ENCODE data around the gene FASTK. TPM values are rescaled to one million over a fixed set of nuclear protein-coding genes. Genes with fewer than 3 reads are reported as not detected.

FASTK gene
- total and polyA plus RNA-seq, 2 experiments from 2014 or later = 109 to 145 TPM

DNA sequence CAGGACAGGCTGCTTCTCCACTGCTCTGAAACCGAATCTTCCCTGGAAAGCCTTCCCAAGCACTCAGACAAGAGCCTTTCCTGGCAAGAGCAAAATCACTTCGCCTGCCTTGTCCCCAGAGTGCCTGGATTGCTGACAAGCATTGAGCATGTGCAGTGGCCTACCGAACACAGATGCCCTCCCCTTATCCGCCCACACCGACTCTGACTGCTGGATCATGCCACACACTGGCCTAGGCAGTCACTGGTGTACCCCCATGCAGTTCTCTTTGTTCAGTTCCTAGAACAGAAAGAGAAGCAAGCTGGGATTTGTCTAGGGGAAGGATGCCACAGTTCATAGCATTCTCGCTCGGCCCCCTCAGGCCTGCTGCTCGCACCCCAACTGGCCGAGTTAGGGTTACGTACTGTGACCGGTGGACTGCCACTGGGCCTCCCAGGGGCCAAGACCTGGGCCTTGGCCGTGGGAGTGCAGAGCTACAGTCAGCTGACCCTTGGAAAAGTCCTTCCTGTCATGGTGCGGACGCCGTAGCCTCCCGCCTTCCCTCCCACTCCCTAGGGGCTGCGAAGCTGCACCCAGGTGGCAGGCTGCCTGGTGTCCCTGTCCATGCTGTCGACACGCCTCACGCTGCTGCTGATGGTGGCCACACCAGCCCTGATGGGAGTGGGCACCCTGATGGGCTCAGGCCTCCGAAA, 45.4 kb downstream of the FASTK start:
- Histone ChIP-seq H4K20me1 (ENCODE audit: insufficient read depth) (no peaks in the 10 kb centered on the region), H3K27ac (no peak overlapping the region), H3K4me3 (no peak overlapping the region), H3K9me2 (ENCODE audit: insufficient read depth) (no peaks in the 10 kb centered on the region), H2AFZ (no peak overlapping the region), H3K27me3 (replicated peaks; ENCODE audit: insufficient read depth) (no peaks in the 10 kb centered on the region), H3F3A (ENCODE audit: insufficient read depth) (peaks cover 12% of the 10 kb centered on the region), H3K79me2 (ENCODE audit: insufficient read depth) (peaks cover 12% of the 10 kb centered on the region; the same call in 1 of the 2 replicates), H3K9ac (no peak overlapping the region), H3K4me1 (ENCODE audit: insufficient read depth) (peaks cover 18% of the 10 kb centered on the region), H3K36me3 (ENCODE audit: low read depth) (no peaks in the 10 kb centered on the region), H3K9me3 (ENCODE audit: low read depth) (no peaks in the 10 kb centered on the region), H3K4me2 (ENCODE audit: unreplicated experiment) (no peak overlapping the region)
- no peak for DNase-seq
- no peak for TF ChIP-seq EZH2phosphoT487 (IDR thresholded peaks at IDR 0.05; ENCODE audit: insufficient read depth, low read depth)
- no peak for TF ChIP-seq EZH2 (IDR thresholded peaks at IDR 0.05; ENCODE audit: insufficient read depth, poor library complexity, severe bottlenecking)
- in situ Hi-C loops (cut with MboI) = no loop called here
- 80 to 84% methylated on average over 21 of the region's 21 CpGs for WGBS, 2 experiments (ENCODE audit: low coverage in 1 of 2, low lambda C conversion rate in 2 of 2, missing lambda C conversion rate in 2 of 2)

DNA sequence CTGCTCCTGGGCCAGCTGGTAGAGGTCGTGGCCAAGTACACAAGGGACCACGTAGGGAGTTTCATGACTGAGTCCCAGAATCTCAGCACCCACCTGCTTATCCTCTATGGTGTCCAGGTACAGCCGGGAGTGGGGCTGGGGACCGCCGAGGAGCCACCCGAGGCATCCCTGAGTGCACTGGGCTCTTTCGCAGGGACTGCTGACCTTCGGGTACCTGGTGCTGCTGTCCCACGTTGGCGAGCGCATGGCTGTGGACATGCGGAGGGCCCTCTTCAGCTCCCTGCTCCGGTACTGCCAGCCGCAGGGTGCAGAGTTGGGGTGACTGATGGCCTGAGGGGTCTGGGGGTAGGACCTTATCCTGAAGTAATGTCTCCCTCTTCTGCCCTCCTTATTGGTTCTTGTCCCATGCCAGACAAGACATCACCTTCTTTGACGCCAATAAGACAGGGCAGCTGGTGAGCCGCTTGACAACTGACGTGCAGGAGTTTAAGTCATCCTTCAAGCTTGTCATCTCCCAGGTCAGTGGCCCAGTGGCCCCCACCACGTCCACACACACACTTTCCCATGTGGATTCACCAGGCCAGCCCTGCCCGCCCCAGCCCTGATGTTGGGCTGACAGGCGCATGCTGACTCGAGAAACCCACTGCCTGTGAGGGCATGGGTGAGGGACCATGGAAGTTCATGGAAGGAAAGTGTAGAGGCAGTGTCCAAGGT, 46.1 kb downstream of the FASTK start:
- H3K36me3 ChIP-seq (ENCODE audit: low read depth) = no peaks in the 10 kb centered on the region
- peaks cover 16% of the 10 kb centered on the region for H3K4me1 ChIP-seq (ENCODE audit: insufficient read depth)
- H3K4me2 ChIP-seq (ENCODE audit: unreplicated experiment) = no peak overlapping the region
- H3K9me3 ChIP-seq (ENCODE audit: low read depth) = no peaks in the 10 kb centered on the region
- no peak overlapping the region for H2AFZ ChIP-seq
- no peaks in the 10 kb centered on the region for H3K27me3 ChIP-seq (replicated peaks; ENCODE audit: insufficient read depth)
- peaks cover 19% of the 10 kb centered on the region for H3K79me2 ChIP-seq (ENCODE audit: insufficient read depth)
- no peaks in the 10 kb centered on the region for H3K9me2 ChIP-seq (ENCODE audit: insufficient read depth)
- 88% methylated on average over 21 of the region's 21 CpGs for WGBS, 2 experiments (ENCODE audit: low coverage in 1 of 2, low lambda C conversion rate in 2 of 2, missing lambda C conversion rate in 2 of 2)
- H3F3A ChIP-seq (ENCODE audit: insufficient read depth) = peaks cover 12% of the 10 kb centered on the region
- H3K9ac ChIP-seq = no peak overlapping the region
- TF ChIP-seq EZH2phosphoT487 (IDR thresholded peaks at IDR 0.05; ENCODE audit: insufficient read depth, low read depth) (no peak), EZH2 (IDR thresholded peaks at IDR 0.05; ENCODE audit: insufficient read depth, poor library complexity, severe bottlenecking) (no peak)
- no peak for DNase-seq
- no peaks in the 10 kb centered on the region for H4K20me1 ChIP-seq (ENCODE audit: insufficient read depth)
- in situ Hi-C loops (cut with MboI) = no loop called here
- no peak overlapping the region for H3K4me3 ChIP-seq
- H3K27ac ChIP-seq = no peak overlapping the region

GRCh38 chr7:151033864-151034249, 46.8 kb downstream of the FASTK start:
- H3K4me3 ChIP-seq = no peak overlapping the region
- H3F3A ChIP-seq (ENCODE audit: insufficient read depth) = peaks cover 12% of the 10 kb centered on the region
- H3K27me3 ChIP-seq (replicated peaks; ENCODE audit: insufficient read depth) = no peaks in the 10 kb centered on the region
- H2AFZ ChIP-seq = no peak overlapping the region
- H3K79me2 ChIP-seq (ENCODE audit: insufficient read depth) = peaks cover 26% of the 10 kb centered on the region
- H3K9ac ChIP-seq = no peak overlapping the region
- no peaks in the 10 kb centered on the region for H3K9me2 ChIP-seq (ENCODE audit: insufficient read depth)
- TF ChIP-seq EZH2phosphoT487 (IDR thresholded peaks at IDR 0.05; ENCODE audit: insufficient read depth, low read depth) = no peak
- no peak for TF ChIP-seq EZH2 (IDR thresholded peaks at IDR 0.05; ENCODE audit: insufficient read depth, poor library complexity, severe bottlenecking)
- no peak overlapping the region for H3K27ac ChIP-seq
- H4K20me1 ChIP-seq (ENCODE audit: insufficient read depth) = no peaks in the 10 kb centered on the region
- H3K36me3 ChIP-seq (ENCODE audit: low read depth) = no peaks in the 10 kb centered on the region
- in situ Hi-C loops (cut with MboI) = no loop called here
- no peaks in the 10 kb centered on the region for H3K9me3 ChIP-seq (ENCODE audit: low read depth)
- H3K4me2 ChIP-seq (ENCODE audit: unreplicated experiment) = no peak overlapping the region
- H3K4me1 ChIP-seq (ENCODE audit: insufficient read depth) = peaks cover 16% of the 10 kb centered on the region
- 89 to 92% methylated on average over 5 of the region's 5 CpGs for WGBS, 2 experiments (ENCODE audit: low coverage in 1 of 2, low lambda C conversion rate in 2 of 2, missing lambda C conversion rate in 2 of 2)
- DNase-seq = no peak

DNA sequence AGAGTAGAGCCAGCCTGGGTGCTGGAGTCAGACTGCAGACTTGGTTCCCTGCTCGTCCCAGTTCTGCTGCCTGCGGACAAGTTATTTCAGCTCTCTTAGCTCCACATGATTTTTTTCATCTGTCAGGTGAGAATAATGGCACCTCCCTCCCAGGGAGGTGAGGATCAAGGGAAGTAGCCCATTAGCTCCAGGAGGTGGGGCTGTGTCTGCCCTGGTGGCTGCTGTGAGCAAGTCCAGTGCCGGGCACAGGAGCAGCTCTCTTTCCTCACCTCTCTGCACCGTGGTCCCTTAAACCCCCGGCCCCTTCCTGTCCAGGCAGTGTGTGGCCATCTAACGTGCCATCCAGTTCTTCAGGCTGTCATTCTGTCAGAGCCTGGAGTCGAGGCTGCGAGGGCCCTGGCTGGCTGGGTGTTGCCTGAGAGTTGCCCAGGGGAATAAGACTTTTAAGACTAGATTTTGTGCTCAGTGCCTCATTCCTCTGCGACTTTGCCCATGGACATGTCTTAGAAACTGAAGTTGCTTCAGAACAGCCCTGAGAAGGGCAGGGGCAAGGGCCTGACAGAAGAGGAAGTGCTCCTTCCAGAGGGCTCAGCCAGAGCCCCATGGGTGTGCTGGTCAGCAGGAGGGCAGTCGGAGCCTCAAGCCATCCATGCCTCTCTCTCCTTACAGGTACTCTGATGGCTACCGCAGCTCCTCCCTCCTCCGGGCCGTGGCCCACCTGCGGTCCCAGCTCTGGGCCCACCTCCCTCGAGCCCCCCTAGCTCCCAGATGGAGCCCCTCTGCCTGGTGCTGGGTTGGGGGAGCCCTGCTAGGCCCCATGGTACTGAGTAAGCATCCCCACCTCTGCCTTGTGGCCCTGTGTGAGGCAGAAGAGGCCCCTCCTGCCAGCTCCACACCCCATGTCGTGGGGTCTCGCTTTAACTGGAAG, 47.4 kb downstream of the FASTK start:
- H3K36me3 ChIP-seq (ENCODE audit: low read depth) = no peaks in the 10 kb centered on the region
- TF ChIP-seq EZH2 (IDR thresholded peaks at IDR 0.05; ENCODE audit: insufficient read depth, poor library complexity, severe bottlenecking) (no peak), EZH2phosphoT487 (IDR thresholded peaks at IDR 0.05; ENCODE audit: insufficient read depth, low read depth) (no peak)
- WGBS, 2 experiments (ENCODE audit: low coverage in 1 of 2, low lambda C conversion rate in 2 of 2, missing lambda C conversion rate in 2 of 2) = 90 to 91% methylated on average over 12 to 16 of the region's 17 CpGs

More for the DNA sequence above, 47.4 kb downstream of the FASTK start:
- H3F3A ChIP-seq (ENCODE audit: insufficient read depth) = peaks cover 5% of the 10 kb centered on the region
- H3K9ac ChIP-seq = no peak overlapping the region
- in situ Hi-C loops (cut with MboI) = no loop called here
- H3K9me3 ChIP-seq (ENCODE audit: low read depth) = no peaks in the 10 kb centered on the region
- DNase-seq = no peak
- H4K20me1 ChIP-seq (ENCODE audit: insufficient read depth) = no peaks in the 10 kb centered on the region
- no peak overlapping the region for H3K4me2 ChIP-seq (ENCODE audit: unreplicated experiment)
- no peak overlapping the region for H3K27ac ChIP-seq
- no peak overlapping the region for H2AFZ ChIP-seq
- no peaks in the 10 kb centered on the region for H3K27me3 ChIP-seq (replicated peaks; ENCODE audit: insufficient read depth)
- H3K79me2 ChIP-seq (ENCODE audit: insufficient read depth) = peaks cover 26% of the 10 kb centered on the region
- H3K4me1 ChIP-seq (ENCODE audit: insufficient read depth) = peaks cover 10% of the 10 kb centered on the region; the same call in 1 of the 2 replicates
- H3K4me3 ChIP-seq = no peak overlapping the region
- H3K9me2 ChIP-seq (ENCODE audit: insufficient read depth) = no peaks in the 10 kb centered on the region

Data from GM23248 (cell line).